Activated CD8-positive, alpha-beta memory T cell treated with anti-CD3 and anti-CD28 coated beads for 24 hours (primary cell): ENCODE data around the gene EXOC6B.

ENCODE experiments used
- DNase-seq: peaks from one replicate; pipeline ENCODE4 v3.0.0-alpha.2; 2020

Gene EXOC6B

DNA sequence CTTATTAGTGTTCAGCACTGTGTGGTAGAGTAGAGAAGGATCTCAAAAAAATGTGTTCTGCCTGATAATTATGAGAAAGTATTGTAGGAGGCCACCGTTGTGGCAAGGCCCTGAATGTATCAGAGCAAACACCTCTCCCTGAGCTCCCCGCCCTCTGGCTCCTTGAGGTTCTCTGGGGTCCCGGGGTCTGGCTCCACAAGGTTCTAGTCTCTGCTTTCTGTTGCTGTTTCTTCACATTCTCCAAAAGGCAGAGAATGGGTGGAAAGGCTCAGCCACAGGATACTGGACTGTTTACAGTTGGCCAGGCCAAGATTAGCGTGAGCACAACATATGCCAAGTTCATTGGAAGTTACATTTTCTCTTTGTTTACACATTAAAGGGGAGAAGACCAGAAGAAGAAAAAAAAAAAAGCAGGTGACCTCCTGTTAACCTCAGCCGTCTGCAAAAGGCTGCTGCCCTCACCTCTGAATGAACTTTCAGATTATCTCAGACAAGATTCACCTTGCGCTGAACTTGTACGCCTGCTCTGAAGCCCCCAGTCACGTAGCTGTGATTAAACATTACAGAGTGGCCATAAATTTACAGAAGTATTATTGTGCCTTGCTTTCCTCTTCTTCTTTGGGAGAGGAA, 621.6 kb downstream of the EXOC6B start:
- DNase-seq: no peak

- no peak for DNase-seq
These were observed 627.1 kb downstream of the EXOC6B start for GRCh38 chr2:72198532-72199241.

GRCh38 chr2:72193723-72194122, 632.1 kb downstream of the EXOC6B start:
- no peak for DNase-seq

DNA sequence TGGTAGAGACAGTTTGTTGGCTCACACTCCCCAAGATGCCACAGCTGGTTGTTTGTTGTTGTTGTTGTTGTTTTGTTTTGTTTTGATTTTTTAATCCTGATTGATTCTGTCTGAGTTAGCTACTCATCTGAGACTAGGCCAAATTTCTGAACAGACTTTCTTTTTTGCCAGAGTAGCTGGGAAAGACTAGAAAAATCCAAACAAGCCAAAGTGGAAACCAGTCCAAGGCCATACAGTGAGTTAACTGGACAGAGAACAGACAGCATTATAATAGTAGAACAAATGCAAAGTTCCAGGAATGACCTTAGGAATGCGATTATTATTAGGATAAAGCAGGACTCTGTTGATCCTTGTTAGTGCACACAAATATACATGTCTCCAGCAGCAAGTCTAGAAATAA, 634.4 kb downstream of the EXOC6B start:
- DNase-seq: no peak

- no peak for DNase-seq
These were observed 640.6 kb downstream of the EXOC6B start for GRCh38 chr2:72185206-72185605.

GRCh38 chr2:72183466-72183865, 642.4 kb downstream of the EXOC6B start:
- DNase-seq: no peak

DNA sequence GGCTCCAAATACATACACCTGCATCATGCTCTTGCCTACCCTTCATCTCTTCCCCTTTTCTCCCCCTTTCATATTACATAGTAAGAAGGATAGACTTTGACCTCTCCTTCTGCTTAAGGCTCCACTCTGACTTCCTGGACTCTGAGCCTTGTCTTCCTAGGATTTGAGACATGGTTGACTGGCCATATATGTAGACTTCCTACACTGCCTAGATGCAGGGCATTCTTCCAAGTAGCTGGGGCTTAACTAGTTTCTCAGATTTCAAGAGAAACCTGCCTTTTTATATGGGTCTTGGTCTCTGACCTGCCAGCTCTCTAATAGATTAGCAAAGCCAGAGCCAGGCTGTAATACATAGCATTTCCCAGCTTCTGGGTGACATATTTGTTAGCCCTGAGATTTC, 642.8 kb downstream of the EXOC6B start:
- DNase-seq: no peak

DNA sequence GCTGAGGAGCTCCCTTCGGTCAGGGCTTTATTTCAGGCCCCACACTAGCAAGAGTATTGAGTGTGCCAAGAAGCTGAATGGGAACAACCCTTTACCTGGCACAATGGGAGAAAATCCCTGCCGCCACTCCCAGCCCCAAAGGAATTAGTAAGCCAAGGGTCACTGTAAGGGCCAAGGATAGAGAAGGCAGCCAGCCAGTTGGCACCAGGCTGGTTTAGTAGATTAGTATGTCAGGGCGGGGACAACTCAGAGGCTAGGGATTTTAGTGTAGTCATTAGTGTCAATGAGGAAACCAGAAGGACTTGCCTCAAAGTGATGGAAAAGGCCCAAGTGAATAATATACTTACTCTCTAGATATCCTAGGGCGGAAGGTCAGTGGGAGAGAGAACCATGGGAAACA, 643.3 kb downstream of the EXOC6B start:
- DNase-seq: no peak

DNA sequence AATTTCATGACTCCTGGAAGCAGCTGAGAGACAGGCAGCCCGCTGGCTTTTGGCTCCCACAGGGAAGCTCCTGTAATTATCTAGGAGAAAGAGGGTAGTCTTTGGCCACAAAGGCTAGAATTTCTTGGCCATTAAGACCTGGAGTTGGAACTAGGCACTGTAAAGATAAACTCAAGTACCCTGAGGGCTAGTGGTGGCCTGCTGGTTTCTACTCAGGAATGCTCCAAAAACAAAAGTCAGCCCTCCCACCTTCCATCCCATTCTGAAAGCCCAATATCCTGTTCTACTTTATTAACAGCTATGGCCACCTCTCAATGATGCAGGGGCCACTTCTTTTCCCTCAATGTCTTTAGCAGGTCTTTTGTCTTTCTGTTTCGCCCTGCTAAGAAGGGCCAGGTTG, 644.2 kb downstream of the EXOC6B start:
- no peak for DNase-seq

- DNase-seq: no peak
These were observed 645.5 kb downstream of the EXOC6B start for GRCh38 chr2:72180351-72180750.

DNA sequence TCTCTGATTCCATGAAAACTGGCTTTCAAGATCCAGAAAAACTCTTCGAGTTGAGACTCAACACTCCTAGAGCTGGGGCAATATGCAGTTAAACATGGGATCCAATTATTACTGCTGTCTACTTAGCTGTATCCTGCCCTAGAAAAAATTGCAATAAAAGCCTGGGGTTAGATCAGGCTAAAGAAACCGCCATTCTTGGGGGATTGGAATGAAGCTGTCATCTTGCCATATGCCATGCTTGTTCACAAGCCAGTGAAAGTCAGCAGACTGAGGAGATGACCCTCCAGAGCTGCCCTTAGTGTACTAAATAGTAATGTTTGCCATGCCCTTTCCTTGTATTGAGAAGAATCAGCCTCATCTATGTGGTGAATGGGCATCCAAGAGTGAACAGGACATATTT, 647.3 kb downstream of the EXOC6B start:
- no peak for DNase-seq

DNA sequence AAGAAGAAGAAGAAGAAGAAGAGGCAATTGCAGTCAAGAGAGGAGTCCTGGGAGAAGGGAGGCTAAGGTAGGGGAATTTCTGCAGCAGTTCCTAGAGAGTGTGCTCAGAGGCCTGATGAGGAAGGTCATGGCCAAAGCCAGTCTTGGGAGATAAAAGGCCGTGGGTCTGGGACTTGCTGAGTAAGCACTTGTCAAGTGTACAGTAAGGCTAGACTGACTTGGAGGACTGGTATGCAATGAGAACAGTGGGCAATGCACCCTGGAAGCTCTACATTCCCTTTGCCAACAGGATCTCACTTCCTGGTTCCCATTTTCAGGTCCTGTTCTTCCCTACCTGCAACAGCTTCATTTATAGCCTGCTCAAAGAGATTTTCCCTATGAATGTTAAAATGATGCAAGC, 649.6 kb downstream of the EXOC6B start:
- no peak for DNase-seq

DNA sequence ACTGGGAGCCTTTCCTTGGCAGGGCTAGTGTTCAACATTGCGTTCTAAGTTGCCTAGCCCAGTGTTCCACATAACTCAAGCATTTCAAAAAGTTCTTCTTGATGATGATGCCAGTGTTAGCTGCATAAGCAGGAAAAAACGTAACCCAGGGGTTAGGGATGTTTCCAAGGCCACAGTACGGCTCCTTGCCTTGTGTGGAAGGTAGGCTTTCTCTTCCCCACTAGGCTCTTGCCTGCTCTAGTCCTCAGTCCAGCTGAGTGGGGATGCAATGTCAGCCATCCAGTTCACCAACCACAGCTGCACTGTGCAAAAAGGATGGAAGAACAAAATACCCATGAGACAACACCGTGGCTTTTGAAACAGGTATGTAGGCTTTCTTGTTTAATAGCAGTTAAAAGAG, 650.2 kb downstream of the EXOC6B start:
- no peak for DNase-seq

GRCh38 chr2:72173640-72174321, 652.1 kb downstream of the EXOC6B start:
- no peak for DNase-seq

- no peak for DNase-seq
These were observed 653.4 kb downstream of the EXOC6B start for GRCh38 chr2:72172478-72172877.

DNA sequence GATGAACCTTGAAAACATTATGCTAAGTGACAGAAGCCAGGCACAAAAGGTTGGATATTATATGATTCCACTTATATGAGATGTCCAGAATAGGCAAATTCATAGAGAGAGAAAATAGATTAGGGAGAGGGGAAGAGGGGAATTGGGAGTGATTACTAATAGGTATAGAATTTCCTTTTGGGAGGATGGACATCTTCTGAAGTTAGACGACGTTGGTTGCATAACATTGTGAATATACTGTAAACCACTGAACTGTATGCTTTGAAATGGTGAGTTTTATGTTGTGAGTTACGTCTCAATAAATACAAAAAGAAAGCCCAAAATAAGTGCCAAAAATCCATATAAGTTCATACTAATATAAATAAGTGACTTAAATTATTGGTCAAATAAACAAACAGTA, 659.6 kb downstream of the EXOC6B start:
- no peak for DNase-seq

DNA sequence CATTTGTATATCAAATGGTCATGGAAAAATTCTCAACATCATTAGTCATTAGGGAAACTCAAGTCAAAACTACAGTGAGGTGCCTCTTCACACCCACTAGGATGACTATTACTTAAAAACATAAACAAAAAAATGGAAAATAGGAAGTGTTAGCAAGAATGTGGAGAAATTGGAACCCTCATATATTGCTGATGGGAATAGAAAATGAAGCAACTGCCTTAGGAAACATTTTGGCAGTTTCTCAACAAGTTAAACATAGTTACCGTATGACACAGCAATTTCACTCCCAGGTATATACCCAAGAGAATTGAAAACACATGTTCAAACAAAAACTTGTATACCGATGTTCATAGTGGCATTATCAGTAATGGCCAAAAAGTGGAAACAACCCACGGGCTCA, 660.0 kb downstream of the EXOC6B start:
- DNase-seq: no peak

DNA sequence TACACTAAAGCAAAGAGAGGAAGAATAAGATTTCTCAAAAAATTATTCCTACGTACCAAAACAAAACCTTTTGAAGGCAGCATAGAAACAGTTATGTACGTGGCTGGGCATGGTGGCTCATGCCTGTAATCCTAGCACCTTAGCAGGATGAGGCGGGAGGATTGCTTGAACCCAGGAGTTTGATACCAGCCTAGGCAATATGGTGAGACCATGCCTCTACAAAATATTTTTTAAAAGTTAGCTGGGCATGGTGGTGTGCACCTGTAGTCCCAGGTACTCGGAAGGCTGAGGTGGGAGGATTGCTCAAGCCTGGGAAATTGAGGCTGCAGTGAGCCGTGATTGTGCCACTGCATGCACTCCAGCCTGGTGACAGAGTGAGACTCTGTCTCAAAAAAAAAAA, 663.3 kb downstream of the EXOC6B start:
- no peak for DNase-seq

DNA sequence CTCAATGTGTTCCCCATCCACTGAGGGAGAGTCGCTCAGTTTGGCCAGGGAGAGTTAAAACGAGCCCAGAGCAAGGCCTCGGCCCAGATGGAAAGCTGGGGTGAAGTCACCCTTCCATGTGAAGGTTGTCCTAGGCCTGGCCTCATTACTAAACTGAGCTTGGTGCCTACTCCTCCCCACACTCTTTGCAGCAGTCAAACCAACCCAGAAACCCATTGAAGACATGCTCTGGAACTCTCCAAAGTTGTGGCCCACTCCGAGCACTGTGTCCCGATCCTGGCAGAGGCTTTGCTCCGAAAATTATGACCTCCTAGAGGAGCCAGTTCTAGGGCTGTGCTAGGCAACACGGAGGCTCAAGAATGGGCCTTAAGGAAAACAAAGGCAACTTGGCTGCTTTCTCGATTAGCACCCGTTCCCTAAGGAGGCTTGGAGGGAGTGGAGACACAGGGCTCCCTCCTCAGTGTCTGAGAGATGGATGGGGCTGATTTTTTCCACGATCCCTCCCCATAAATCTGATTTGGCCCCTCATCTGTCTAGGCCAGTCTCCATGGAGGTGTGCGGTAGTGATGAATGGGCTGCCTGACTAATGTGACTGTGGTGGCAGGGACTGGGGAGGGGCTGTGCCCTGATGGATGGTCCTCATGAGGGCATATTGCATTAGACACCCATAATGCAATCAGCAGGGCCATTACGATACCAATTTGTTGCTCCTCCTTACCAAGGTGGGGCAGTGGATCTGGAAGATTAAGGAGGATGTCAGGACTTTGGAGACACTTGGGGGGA, 666.4 kb downstream of the EXOC6B start:
- no peak for DNase-seq

- no peak for DNase-seq
These were observed 667.7 kb downstream of the EXOC6B start for GRCh38 chr2:72157871-72158771.

DNA sequence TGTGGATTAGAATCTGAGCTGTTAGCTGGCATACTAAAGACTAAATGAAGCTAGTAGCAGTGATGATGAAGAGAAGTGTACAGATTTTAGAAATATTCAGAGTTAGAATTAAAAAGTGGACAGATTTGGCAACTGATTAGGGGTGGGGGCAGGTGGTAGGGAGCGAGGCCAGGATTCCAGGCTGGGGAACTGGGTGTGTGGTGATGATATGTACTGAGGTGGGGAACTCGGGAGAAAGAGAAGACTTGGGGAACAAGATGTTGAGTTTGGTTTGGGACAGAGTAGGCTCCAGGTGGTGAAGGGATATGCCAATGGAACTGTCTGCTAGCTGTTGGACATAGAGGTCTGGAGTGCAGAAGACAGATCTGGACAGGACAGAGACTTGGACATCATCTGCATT, 669.0 kb downstream of the EXOC6B start:
- DNase-seq: no peak

GRCh38 chr2:72155737-72156136, 670.1 kb downstream of the EXOC6B start:
- DNase-seq: no peak

DNA sequence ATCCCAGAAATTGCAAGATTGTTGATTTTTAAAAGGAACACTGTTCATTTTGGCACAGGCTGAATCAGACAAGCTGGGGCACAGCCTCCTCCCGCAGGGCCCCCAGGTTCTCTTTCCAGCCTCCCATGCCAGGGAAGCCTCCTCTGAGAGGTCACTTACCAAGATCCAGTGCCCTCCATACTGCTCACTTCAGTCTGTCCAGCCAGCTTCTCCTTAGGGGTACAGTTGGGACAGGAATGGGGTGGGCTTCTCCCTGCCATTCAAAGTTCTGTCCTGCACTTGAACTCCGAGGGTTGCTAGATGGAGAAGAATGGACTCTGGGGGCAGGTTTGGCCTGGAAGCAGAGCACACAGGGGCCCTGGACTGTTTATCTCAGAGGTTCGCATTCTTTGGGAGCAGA, 670.7 kb downstream of the EXOC6B start:
- DNase-seq: peak; percentile 35
